ENCODE results near the gene PTPRH.

DNA sequence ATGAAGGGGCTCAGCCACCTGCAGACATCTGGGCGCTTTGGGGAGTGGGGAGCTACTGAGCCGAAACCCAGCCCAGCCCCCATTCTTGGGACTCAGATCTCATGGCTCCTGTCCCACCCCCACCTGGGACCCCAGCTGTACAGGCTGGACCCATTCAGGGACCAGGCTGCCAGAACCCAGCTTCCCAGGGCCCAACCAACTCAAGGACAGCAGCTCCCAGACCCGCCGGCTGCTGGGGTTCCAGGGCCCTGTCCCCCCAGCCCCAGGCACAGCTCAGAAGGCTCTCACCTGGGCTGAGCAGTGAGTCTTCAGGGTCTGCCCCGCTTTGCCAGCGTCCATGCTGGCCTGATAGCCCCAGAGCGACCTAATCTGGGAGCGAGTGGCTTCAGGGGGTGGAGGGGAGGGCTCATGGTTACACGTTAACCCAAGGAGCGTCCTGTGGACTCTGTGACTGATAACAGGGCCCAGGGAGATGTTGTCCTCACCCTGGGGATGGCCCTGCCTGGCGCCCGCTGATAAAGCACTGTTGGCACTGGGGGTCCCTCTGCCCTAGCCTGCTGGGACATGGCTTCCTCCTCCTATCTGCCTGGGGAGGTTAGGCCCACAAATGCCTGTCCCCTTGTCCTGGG is 19.2 kb upstream of the PTPRH start, which contains the start of gene TMEM86B:
- TF ChIP-seq, protein P1, sequence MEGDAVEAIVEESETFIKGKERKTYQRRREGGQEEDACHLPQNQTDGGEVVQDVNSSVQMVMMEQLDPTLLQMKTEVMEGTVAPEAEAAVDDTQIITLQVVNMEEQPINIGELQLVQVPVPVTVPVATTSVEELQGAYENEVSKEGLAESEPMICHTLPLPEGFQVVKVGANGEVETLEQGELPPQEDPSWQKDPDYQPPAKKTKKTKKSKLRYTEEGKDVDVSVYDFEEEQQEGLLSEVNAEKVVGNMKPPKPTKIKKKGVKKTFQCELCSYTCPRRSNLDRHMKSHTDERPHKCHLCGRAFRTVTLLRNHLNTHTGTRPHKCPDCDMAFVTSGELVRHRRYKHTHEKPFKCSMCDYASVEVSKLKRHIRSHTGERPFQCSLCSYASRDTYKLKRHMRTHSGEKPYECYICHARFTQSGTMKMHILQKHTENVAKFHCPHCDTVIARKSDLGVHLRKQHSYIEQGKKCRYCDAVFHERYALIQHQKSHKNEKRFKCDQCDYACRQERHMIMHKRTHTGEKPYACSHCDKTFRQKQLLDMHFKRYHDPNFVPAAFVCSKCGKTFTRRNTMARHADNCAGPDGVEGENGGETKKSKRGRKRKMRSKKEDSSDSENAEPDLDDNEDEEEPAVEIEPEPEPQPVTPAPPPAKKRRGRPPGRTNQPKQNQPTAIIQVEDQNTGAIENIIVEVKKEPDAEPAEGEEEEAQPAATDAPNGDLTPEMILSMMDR (conservative IDR thresholded peaks at IDR 0.05; ENCODE audit: low read length) = no peak
- TF ChIP-seq EZH2phosphoT487 (IDR thresholded peaks at IDR 0.05; ENCODE audit: borderline replicate concordance, low read depth, low read length) = no peak
